Measurements from ENCODE around the gene FRMD8. TPM values are rescaled to one million over a fixed set of nuclear protein-coding genes. Genes with fewer than 3 reads are reported as not detected.
"Not testable (repeated sequence)": the region's sequence is repeated elsewhere in the genome, so short reads cannot be mapped to it uniquely, and the experiment has no call there.

Gene FRMD8
- total and polyA plus RNA-seq, 2 of the 8 experiments (the other 6 are each of a cell fraction or from before 2014, with no cell fraction given) = 15.0 to 19.2 TPM

- not testable (repeated sequence) for H2BK12ac ChIP-seq (ENCODE audit: low read depth, low read length); H4K8ac ChIP-seq (ENCODE audit: extremely low read depth, insufficient read depth, low read length); H3K14ac ChIP-seq (ENCODE audit: insufficient read length); H2BK15ac ChIP-seq (ENCODE audit: low read length); H2BK5ac ChIP-seq (ENCODE audit: low read depth, low read length); H3K27ac ChIP-seq (ENCODE audit: low read depth, low read length); H3K36me3 ChIP-seq (ENCODE audit: control insufficient read depth in 2 of 4, insufficient read depth in 4 of 4, low read length in 3 of 4); H3K56ac ChIP-seq (replicated peaks; ENCODE audit: insufficient read length, low read depth, low read length); H3K27me3 ChIP-seq (replicated peaks in 1 of 4; ENCODE audit: control insufficient read depth in 3 of 4, extremely low read depth in 1 of 4, insufficient read depth in 3 of 4, low read length in 3 of 4); H3K79me2 ChIP-seq (ENCODE audit: control insufficient read depth in 1 of 2, insufficient read depth in 2 of 2, low read length in 2 of 2); H3K18ac ChIP-seq (ENCODE audit: extremely low read depth, low read length); H3K9ac ChIP-seq (replicated peaks in 1 of 4; ENCODE audit: extremely low read depth in 1 of 4, low read depth in 3 of 4, low read length in 3 of 4); H3K4ac ChIP-seq (replicated peaks; ENCODE audit: insufficient read length, low read depth, low read length); DNase-seq (ENCODE audit: low read depth in 1 of 2, low spot score in 2 of 2); H3K23me2 ChIP-seq (ENCODE audit: low read depth, low read length); H4K91ac ChIP-seq (replicated peaks; ENCODE audit: insufficient read length, low read length); H4K5ac ChIP-seq (ENCODE audit: insufficient read length, low read depth, low read length); FAIRE-seq; H3K4me3 ChIP-seq (ENCODE audit: extremely low read depth in 1 of 4, insufficient read depth in 2 of 4, low read depth in 3 of 4, low read length in 4 of 4); H2AFZ ChIP-seq (ENCODE audit: low read length); H3K79me1 ChIP-seq (ENCODE audit: low read depth, low read length); H3K9me3 ChIP-seq (ENCODE audit: insufficient read depth in 2 of 2, low read depth in 1 of 2, low read length in 1 of 2); H4K20me1 ChIP-seq (replicated peaks in 1 of 2; ENCODE audit: control insufficient read depth in 1 of 2, insufficient read depth in 2 of 2, low read length in 2 of 2); H2BK20ac ChIP-seq (ENCODE audit: low read length); H2AK5ac ChIP-seq (ENCODE audit: low read depth, low read length); H2BK120ac ChIP-seq (replicated peaks; ENCODE audit: low read depth, low read length); H3K23ac ChIP-seq (ENCODE audit: insufficient read length); H3K4me2 ChIP-seq (ENCODE audit: insufficient read depth in 1 of 2, low read depth in 2 of 2, low read length in 2 of 2)
- CTCF ChIA-PET (ENCODE audit: partially characterized antibody) = interaction anchor here (1.2 to 22.8 kb wide), 5 partner anchors 12 to 98 kb away, joined by 3 to 430 read pairs (median 6); partner anchors contain the start of gene FRMD8
- WGBS, 2 experiments (ENCODE audit: extremely low coverage in 1 of 2, insufficient coverage in 1 of 2, insufficient read length in 1 of 2, insufficient replicate concordance in 2 of 2, low coverage in 1 of 2, low lambda C conversion rate in 2 of 2, missing lambda C conversion rate in 1 of 2) = 86% methylated on average over 15 of the region's 15 CpGs; no CpG with 5 or more reads in 1 of the 2 experiments
- POLR2A ChIA-PET (ENCODE audit: partially characterized antibody) = interaction anchor here (0.7 to 20.8 kb wide), 5 partner anchors 11 to 1143 kb away, joined by 3 to 826 read pairs (median 11); partner anchors contain the start of genes MALAT1 and NEAT1
- H3K4me1 ChIP-seq (replicated peaks in 1 of 4; ENCODE audit: control insufficient read depth in 3 of 4, insufficient read depth in 4 of 4, low read length in 3 of 4) = peaks cover 0 to 20% (median 11%) of the 10 kb centered on the region in 4 experiments; a peak in 6 of 7 replicates
These were observed 26.7 kb downstream of the FRMD8 start for GRCh38 chr11:65413077-65413664.

All from H1 (cell line).